HEK293 (cell line): ENCODE measurements around the gene CA9.

Experiments
- GLI4 ChIP-seq: fragments of 450-650 bp; formaldehyde crosslinking; IDR thresholded peaks from 2 replicates; pipeline ENCODE4 v1.5.1; 2016; ENCODE audit warnings: missing biosample characterization, missing genetic modification characterization
- IKZF3 ChIP-seq: fragments of 450-650 bp; IDR thresholded peaks from 2 replicates; pipeline ENCODE4 v1.5.0; 2018; ENCODE audit warnings: missing biosample characterization, mild to moderate bottlenecking, missing genetic modification characterization, moderate library complexity
- KLF1 ChIP-seq: fragments of 450-650 bp; formaldehyde crosslinking; IDR thresholded peaks from 2 replicates; pipeline ENCODE4 v1.5.1; 2016; ENCODE audit warnings: missing biosample characterization, missing genetic modification characterization
- KLF17 ChIP-seq: fragments of 450-650 bp; formaldehyde crosslinking; IDR thresholded peaks from 2 replicates; pipeline ENCODE4 v1.5.1; 2016; ENCODE audit warnings: missing biosample characterization, missing genetic modification characterization
- RBAK ChIP-seq: fragments of 450-650 bp; formaldehyde crosslinking; IDR thresholded peaks from 2 replicates; pipeline ENCODE4 v1.5.1; 2016; ENCODE audit warnings: missing biosample characterization, missing genetic modification characterization
- SCRT1 ChIP-seq: fragments of 450-650 bp; formaldehyde crosslinking; IDR thresholded peaks from 2 replicates; pipeline ENCODE4 v1.5.1; 2016; ENCODE audit warnings: missing biosample characterization, missing genetic modification characterization, borderline replicate concordance
- TRIM28 ChIP-seq: IDR thresholded peaks from 2 replicates; pipeline ENCODE4 v1.6.1; 2011; ENCODE audit warnings: low read length, control low read depth, borderline replicate concordance
- ZBTB26 ChIP-seq: fragments of 450-650 bp; formaldehyde crosslinking; optimal IDR thresholded peaks from 2 replicates; pipeline ENCODE3; 2016; ENCODE audit warnings: missing biosample characterization, mild to moderate bottlenecking, missing genetic modification characterization
- ZBTB7A ChIP-seq: fragments of 450-650 bp; formaldehyde crosslinking; IDR thresholded peaks from 2 replicates; pipeline ENCODE4 v1.5.1; 2016; ENCODE audit warnings: low read depth, missing biosample characterization, missing genetic modification characterization
- ZNF184 ChIP-seq: fragments of 450-650 bp; IDR thresholded peaks from 2 replicates; pipeline ENCODE4 v1.5.1; 2018; ENCODE audit warnings: missing biosample characterization, mild to moderate bottlenecking, missing genetic modification characterization
- ZNF24 ChIP-seq: fragments of 450-650 bp; formaldehyde crosslinking; IDR thresholded peaks from 2 replicates; pipeline ENCODE4 v1.5.1; 2016; ENCODE audit warnings: missing biosample characterization, missing genetic modification characterization
- ZNF510 ChIP-seq: fragments of 450-650 bp; formaldehyde crosslinking; IDR thresholded peaks from 2 replicates; pipeline ENCODE4 v1.5.1; 2018; ENCODE audit warnings: mild to moderate bottlenecking, missing genetic modification characterization, missing biosample characterization; ENCODE audit not compliant: insufficient replicate concordance
- ZNF610 ChIP-seq: fragments of 450-650 bp; formaldehyde crosslinking; IDR thresholded peaks from 2 replicates; pipeline ENCODE4 v1.5.1; 2016; ENCODE audit warnings: missing biosample characterization, missing genetic modification characterization, borderline replicate concordance
- ZNF629 ChIP-seq: fragments of 450-650 bp; formaldehyde crosslinking; IDR thresholded peaks from 2 replicates; pipeline ENCODE4 v1.5.1; 2017; ENCODE audit warnings: missing biosample characterization, missing genetic modification characterization
- ZSCAN18 ChIP-seq: fragments of 450-650 bp; formaldehyde crosslinking; IDR thresholded peaks from 2 replicates; pipeline ENCODE4 v1.5.1; 2016; ENCODE audit warnings: missing biosample characterization, missing genetic modification characterization
- ZXDB ChIP-seq: fragments of 450-650 bp; formaldehyde crosslinking; IDR thresholded peaks from 2 replicates; pipeline ENCODE4 v1.5.1; 2016; ENCODE audit warnings: missing biosample characterization, missing genetic modification characterization
- TF ChIP-seq, protein P1 (sequence below): fragments of 450-650 bp; formaldehyde crosslinking; IDR thresholded peaks from 2 replicates; pipeline ENCODE4 v1.5.1; 2017; ENCODE audit warnings: missing biosample characterization, missing genetic modification characterization
- TF ChIP-seq, protein P2 (sequence below): fragments of 450-650 bp; formaldehyde crosslinking; IDR thresholded peaks from 2 replicates; pipeline ENCODE4 v1.5.1; 2016; ENCODE audit warnings: missing biosample characterization, missing genetic modification characterization
- TF ChIP-seq, protein P3 (sequence below): fragments of 450-650 bp; formaldehyde crosslinking; IDR thresholded peaks from 2 replicates; pipeline ENCODE4 v1.5.1; 2016; ENCODE audit warnings: missing biosample characterization, missing genetic modification characterization, borderline replicate concordance
- TF ChIP-seq, protein P4 (sequence below): fragments of 450-650 bp; formaldehyde crosslinking; IDR thresholded peaks from 2 replicates; pipeline ENCODE4 v1.5.1; 2017; ENCODE audit warnings: missing biosample characterization, mild to moderate bottlenecking, missing genetic modification characterization, moderate library complexity
- TF ChIP-seq, protein P5 (sequence below): fragments of 450-650 bp; formaldehyde crosslinking; IDR thresholded peaks from 2 replicates; pipeline ENCODE4 v1.5.1; 2016; ENCODE audit warnings: missing biosample characterization, missing genetic modification characterization

The CA9 gene

GRCh38 chr9:35657546-35658136 lies 16.1 kb upstream of the CA9 start, which contains the start of gene RMRP (continued):
- TF ChIP-seq KLF1 (tag by site-specific recombination) (no peak; the same call in 1 of the 2 replicates), IKZF3 (tag by site-specific recombination) (peak; percentile 100), SCRT1 (tag by site-specific recombination) (peak; percentile 98), ZSCAN18 (peak; percentile 86; the same call in 1 of the 2 replicates), RBAK (no peak), ZNF184 (tag by site-specific recombination) (peak; percentile 43; the same call in 1 of the 2 replicates), TRIM28 (peak; percentile 86; the same call in 1 of the 2 replicates), GLI4 (tag by site-specific recombination) (peak; percentile 74; the same call in 1 of the 2 replicates), ZNF510 (no peak), ZBTB26 (tag by site-specific recombination) (peak; percentile 95), ZNF24 (peak; percentile 92), ZNF629 (tag by site-specific recombination) (peak; percentile 94), ZXDB (tag by site-specific recombination) (peak; percentile 95), ZBTB7A (0 out of 2 replicates have a peak, but pooled peaks have one; percentile 67), ZNF610 (tag by site-specific recombination) (peak; percentile 89; the same call in 1 of the 2 replicates), KLF17 (peak; percentile 93)
- TF ChIP-seq, protein P1, sequence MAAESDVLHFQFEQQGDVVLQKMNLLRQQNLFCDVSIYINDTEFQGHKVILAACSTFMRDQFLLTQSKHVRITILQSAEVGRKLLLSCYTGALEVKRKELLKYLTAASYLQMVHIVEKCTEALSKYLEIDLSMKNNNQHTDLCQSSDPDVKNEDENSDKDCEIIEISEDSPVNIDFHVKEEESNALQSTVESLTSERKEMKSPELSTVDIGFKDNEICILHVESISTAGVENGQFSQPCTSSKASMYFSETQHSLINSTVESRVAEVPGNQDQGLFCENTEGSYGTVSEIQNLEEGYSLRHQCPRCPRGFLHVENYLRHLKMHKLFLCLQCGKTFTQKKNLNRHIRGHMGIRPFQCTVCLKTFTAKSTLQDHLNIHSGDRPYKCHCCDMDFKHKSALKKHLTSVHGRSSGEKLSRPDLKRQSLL (tag by site-specific recombination): peak; percentile 52; the same call in 1 of the 2 replicates
- TF ChIP-seq, protein P2, sequence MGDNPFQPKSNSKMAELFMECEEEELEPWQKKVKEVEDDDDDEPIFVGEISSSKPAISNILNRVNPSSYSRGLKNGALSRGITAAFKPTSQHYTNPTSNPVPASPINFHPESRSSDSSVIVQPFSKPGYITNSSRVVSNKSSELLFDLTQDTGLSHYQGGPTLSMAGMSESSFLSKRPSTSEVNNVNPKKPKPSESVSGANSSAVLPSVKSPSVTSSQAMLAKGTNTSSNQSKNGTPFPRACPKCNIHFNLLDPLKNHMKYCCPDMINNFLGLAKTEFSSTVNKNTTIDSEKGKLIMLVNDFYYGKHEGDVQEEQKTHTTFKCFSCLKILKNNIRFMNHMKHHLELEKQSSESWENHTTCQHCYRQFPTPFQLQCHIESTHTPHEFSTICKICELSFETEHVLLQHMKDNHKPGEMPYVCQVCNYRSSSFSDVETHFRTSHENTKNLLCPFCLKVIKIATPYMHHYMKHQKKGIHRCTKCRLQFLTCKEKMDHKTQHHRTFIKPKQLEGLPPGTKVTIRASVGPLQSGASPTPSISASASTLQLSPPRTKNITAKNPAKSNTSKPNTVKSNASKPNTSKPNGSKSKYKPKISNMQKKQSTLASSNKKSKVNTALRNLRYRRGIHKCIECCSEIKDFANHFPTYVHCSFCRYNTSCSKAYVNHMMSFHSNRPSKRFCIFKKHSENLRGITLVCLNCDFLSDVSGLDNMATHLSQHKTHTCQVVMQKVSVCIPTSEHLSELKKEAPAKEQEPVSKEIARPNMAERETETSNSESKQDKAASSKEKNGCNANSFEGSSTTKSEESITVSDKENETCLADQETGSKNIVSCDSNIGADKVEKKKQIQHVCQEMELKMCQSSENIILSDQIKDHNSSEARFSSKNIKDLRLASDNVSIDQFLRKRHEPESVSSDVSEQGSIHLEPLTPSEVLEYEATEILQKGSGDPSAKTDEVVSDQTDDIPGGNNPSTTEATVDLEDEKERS (tag by site-specific recombination): no peak
- TF ChIP-seq, protein P3, sequence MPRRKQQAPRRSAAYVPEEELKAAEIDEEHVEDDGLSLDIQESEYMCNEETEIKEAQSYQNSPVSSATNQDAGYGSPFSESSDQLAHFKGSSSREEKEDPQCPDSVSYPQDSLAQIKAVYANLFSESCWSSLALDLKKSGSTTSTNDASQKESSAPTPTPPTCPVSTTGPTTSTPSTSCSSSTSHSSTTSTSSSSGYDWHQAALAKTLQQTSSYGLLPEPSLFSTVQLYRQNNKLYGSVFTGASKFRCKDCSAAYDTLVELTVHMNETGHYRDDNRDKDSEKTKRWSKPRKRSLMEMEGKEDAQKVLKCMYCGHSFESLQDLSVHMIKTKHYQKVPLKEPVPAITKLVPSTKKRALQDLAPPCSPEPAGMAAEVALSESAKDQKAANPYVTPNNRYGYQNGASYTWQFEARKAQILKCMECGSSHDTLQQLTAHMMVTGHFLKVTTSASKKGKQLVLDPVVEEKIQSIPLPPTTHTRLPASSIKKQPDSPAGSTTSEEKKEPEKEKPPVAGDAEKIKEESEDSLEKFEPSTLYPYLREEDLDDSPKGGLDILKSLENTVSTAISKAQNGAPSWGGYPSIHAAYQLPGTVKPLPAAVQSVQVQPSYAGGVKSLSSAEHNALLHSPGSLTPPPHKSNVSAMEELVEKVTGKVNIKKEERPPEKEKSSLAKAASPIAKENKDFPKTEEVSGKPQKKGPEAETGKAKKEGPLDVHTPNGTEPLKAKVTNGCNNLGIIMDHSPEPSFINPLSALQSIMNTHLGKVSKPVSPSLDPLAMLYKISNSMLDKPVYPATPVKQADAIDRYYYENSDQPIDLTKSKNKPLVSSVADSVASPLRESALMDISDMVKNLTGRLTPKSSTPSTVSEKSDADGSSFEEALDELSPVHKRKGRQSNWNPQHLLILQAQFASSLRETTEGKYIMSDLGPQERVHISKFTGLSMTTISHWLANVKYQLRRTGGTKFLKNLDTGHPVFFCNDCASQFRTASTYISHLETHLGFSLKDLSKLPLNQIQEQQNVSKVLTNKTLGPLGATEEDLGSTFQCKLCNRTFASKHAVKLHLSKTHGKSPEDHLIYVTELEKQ (tag by site-specific recombination): no peak
- TF ChIP-seq, protein P4, sequence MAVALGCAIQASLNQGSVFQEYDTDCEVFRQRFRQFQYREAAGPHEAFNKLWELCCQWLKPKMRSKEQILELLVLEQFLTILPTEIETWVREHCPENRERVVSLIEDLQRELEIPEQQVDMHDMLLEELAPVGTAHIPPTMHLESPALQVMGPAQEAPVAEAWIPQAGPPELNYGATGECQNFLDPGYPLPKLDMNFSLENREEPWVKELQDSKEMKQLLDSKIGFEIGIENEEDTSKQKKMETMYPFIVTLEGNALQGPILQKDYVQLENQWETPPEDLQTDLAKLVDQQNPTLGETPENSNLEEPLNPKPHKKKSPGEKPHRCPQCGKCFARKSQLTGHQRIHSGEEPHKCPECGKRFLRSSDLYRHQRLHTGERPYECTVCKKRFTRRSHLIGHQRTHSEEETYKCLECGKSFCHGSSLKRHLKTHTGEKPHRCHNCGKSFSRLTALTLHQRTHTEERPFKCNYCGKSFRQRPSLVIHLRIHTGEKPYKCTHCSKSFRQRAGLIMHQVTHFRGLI (tag by site-specific recombination): peak; percentile 8; the same call in 1 of the 2 replicates
- TF ChIP-seq, protein P5, sequence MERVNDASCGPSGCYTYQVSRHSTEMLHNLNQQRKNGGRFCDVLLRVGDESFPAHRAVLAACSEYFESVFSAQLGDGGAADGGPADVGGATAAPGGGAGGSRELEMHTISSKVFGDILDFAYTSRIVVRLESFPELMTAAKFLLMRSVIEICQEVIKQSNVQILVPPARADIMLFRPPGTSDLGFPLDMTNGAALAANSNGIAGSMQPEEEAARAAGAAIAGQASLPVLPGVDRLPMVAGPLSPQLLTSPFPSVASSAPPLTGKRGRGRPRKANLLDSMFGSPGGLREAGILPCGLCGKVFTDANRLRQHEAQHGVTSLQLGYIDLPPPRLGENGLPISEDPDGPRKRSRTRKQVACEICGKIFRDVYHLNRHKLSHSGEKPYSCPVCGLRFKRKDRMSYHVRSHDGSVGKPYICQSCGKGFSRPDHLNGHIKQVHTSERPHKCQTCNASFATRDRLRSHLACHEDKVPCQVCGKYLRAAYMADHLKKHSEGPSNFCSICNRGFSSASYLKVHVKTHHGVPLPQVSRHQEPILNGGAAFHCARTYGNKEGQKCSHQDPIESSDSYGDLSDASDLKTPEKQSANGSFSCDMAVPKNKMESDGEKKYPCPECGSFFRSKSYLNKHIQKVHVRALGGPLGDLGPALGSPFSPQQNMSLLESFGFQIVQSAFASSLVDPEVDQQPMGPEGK (tag by site-specific recombination): peak; percentile 98
